ENCODE data around the gene MEIOB.
"Not testable (repeated sequence)": the region's sequence is repeated elsewhere in the genome, so short reads cannot be mapped to it uniquely, and the experiment has no call there.

DNA sequence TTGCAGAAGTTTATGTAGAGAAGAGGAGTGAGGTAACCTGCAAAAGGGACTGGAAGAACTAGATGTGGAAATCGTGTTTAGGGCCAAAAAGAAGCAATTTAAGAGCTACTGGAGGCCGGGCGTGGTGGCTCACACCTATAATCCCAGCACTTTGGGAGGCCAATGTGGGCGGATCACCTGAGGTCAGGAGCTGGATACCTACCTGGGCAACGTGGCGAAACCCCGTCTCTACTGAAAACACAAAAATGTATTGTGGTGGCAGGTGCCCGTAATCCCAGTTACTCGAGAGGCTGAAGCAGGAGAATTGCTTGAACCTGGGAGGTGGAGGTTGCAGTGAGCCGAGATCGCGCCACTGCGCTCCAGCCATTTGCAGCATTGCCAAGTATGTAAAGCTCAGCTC is 4.1 kb upstream of the MEIOB start:
- not testable (repeated sequence) for TF ChIP-seq CTCF, POLR2A (IDR thresholded peaks at IDR 0.05)

Measured in esophagus squamous epithelium (tissue), 4 donors.